Measurements from ENCODE around the gene CD72. TPM values are rescaled to one million over a fixed set of nuclear protein-coding genes. Genes with fewer than 3 reads are reported as not detected.

CD72 gene, protein sequence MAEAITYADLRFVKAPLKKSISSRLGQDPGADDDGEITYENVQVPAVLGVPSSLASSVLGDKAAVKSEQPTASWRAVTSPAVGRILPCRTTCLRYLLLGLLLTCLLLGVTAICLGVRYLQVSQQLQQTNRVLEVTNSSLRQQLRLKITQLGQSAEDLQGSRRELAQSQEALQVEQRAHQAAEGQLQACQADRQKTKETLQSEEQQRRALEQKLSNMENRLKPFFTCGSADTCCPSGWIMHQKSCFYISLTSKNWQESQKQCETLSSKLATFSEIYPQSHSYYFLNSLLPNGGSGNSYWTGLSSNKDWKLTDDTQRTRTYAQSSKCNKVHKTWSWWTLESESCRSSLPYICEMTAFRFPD
- polyA plus RNA-seq (ENCODE audit: insufficient read depth in 1 of 5, insufficient read length in 5 of 5, low replicate concordance in 1 of 5): 1 to 10 TPM; 2.5 to 3.9 (median 3.4) TPM
- long read RNA-seq, donor 1: 0 reads
- long read RNA-seq, donor 2: 0 reads
- long read RNA-seq, donor 3, partial matches to known transcripts: 0 of 1 reads
- long read RNA-seq, donor 3, other reads (novel, unspliced or antisense): 0 of 1 reads
- long read RNA-seq, donor 4: 0 reads
- long read RNA-seq, donor 5: 0 reads
- long read RNA-seq, donor 6: 0 reads
- long read RNA-seq, donor 7: 0 reads
- long read RNA-seq, donor 8: 0 reads

DNA sequence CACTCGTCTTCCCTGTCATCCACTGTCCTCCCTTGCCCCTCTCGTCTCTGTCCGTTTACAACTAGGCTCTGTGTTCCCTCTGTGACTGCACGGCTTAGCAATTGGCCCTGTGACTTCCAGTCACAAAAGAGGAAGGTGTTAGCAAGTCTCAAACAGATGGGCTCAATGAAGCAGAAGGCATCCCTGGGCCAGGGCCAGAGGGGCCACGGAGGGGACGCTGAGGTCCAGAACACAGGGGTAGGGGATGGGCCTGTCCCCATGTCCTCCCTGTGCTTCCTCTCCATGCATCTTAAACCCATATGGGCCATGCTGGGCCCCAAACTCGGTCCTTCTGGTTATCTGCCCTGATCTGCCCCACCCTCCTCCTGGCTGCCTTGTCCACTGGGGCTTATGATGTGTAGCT is at the start of gene CD72:
Gene CD72 (minus strand): TSS at position 89 of the 403 bp plus-strand sequence. CDS start 110 bp downstream, outside the sequence.
- no peak for DNase-seq

DNA sequence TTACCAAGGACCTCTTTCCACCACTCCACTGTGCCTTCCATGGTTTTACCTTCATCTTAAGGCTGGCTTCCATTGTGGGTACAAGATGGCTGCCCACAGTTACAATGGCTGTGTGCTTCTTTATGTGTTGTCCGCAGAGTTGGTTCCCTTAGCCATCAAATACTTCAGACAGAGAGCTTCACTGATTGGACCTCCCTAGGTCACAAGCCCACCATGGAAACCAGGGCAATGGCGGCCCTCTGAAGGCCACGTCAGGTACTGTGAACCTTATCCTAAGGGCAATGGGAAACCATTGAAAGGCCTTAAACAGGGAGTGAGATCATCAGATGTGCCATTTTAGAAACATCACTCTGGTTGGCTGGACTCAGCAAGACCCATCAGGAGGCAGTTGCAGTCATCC is 49.7 kb upstream of the CD72 start:
- DNase-seq: no peak

DNA sequence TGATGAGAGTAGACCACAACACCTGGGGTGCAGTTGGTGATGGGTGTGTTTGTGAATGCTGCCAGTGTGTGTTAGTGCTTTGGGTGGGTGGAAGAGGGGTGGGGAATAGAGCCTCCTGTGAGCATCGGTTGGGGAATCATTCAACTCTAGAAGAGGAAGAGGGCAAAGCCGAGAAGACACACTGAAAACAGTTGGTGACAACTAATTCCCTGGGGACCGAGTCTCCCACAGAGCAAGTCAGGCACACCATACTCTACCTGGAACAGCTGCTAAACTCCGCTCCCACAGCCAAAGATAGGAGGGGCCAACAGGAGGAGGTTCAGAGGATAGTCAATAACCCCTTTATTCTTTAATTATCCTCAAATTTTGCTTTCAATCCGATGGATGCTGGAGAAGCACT is 48.3 kb upstream of the CD72 start:
- no peak for DNase-seq

DNA sequence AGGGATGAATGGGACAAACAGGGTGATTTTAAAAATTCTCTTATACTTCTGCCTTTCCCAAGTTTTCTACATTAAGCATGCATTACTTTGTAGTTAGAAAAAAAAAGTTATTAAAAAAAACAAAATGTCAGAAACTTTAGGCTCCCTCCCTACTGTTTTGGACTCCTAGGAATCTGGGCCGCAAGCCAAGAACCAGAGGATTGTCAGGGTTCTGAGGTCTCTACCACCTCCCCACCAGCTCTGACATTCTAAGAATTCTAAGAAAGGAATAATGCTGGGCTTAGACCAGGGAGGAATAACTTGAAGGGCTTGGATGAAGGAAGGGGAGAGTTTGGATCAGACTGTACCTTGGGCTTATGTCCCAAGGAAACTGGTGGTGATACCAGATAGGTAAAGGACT is 47.8 kb upstream of the CD72 start:
- DNase-seq: no peak

DNA sequence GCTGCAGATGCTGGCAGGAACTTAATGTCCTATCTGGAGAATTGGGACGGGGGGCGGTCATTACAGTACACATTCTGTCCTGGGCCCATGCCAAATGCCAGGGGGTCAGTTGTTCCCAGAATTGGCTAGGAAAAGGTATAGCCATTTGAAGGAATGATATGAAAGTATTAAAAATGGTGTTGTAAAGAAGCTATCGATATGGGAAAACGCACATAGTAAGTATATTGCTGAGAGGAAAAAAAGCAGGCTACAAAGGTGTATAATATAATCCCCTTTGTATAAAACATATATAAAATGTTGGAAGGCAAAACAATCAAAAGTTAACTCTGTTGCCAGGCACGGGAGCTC is 47.2 kb upstream of the CD72 start:
- no peak for DNase-seq

DNA sequence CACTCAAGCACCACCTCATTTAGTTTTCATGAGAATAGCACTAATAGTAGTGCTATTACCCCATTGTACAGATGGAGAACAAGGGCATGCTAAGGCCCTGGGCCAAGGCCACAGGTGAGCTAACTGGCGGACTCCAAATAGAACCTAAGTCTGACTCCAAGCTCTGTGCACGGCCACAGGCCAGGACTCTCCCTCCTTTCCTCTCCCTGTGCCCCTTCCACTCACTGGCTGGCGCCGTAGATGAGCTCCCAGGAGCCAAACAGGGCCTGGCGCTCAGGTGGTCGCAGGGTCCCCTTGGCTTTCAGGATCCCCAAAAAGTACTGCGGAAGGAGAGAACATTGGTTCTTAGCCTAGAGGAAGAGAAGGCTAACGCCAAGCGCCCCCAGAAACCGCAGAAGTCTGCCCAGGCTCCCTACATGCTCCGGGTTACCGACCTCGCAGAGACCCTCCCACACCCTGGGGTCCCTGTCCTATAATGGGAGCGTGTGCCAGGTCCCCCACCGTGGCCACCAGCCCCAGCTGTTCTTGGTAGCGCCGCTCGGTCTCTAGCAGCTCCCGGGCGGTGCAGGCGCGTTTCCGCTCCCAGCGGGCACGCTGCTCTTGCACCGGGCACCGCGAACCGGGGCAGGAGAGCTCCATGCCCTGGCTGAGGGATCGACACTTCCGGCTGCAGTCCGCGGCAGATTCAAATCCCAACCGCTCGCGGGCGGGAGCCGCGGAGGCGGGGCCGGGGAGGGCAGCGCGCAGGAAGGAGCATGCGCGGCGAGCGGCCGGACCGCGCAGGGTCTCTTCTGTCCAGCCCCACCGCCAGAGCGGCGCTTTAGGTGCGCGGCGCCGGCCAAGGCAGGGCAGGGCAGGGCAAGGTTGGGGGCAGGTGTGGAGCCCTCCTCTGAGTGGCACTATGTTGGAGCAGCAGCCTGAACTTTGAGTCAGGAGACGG is 46.6 kb upstream of the CD72 start, which contains the start of gene ARHGEF39:
Gene ARHGEF39 (minus strand): TSS at position 665 of the 940 bp plus-strand sequence. CDS start 26 bp downstream, at position 639.
- peak; percentile 78 to 83 for DNase-seq

DNA sequence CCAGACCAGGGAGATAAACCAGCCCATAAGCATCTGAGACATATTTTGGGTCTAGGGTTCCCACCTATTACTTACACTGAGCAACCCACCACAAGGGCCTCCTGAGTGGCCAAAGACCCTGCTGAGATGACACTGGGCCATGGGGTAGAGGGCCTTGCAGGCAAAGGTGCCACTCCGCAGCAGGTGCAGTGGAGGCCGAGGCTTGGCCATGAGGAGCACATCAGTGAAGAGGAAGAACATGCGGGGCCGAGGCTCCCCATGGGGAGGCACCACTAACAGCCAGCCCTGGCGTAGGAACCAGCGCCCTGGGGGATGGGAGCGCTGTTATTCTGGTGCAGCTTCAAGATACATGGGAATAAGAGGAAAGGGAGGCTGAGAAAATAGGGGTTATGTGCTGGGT is 44.2 kb upstream of the CD72 start:
- no peak for DNase-seq

DNA sequence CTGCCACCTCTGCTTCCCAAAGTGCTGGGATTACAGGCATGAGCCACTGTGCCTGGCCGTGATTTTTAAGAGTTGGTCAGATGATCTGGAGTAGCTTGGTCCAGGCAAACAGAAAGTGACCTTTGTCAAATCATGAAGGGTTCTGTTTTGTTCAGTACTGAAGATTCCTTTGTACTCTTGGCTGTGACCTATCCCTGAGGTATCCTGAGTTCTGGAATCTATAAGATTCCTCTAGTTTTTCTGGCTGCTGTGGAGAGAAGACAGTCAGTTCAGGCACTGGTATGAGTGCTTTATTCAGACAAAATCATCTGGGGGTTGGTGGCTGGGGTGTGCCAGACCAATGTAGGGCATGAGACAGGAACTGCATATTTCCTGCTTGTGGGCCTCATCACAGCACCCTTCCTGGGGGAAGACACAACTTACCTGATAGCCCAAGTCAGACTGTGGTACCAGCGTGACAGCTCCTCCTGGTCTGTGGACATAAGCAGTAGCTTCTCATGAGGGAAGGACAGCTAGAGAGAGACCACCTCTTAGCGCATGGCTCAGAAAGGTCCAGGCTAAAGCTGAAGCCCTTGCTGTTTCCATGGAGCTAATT is 43.6 kb upstream of the CD72 start:
- no peak for DNase-seq

DNA sequence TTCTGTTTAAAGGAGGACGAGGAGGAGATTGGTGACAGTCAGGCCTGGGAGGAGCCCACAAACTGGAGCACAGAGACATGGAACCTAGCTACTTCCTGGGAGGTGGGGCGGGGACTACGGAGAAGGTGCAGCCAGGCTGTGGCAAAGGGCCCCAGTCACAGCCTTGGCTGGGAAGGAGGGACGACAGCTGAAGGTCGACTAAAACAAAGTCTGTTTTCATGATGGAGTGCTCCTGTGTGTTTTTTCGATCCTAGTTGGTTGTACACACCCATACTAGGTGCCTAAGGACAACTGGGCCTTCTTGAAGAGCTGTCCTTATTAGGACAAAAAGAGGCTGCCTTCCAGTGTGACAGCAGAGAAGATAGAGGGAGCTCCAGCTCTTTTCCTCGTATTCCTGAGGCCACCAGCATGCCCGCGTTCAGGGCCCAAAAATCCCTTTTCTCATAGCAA is 42.8 kb upstream of the CD72 start:
- DNase-seq: no peak

DNA sequence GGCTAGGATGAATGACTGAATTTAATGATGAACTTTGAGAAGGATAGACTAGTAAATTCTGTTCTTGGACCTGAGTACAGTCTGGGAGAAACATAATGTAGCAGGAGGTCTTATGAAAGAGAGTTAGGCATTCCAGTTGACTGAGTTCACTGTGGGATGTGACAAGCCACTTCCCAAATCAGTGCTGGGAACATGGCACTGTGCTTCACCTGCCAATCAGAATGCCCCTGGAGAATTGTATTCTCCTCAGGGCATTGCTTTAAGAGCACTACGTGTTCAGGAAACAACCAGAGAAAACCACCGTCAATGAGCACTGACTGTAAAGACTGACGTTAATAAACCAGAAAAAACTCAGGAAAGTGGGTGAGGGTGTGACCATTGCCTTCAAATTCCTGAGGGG is 41.1 kb upstream of the CD72 start:
- DNase-seq: no peak

DNA sequence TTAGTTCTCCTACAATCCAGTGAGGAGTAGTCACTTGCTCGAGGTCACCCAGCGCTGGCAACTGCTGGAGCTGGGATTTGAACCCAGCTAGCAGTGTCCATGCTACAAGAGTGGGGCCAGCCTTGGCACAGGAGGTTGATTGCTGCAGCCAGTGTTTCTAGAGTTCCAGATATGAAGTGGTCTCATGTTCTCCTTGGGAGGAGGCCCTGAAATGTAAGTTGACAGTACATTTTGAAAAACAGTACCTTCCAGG is 40.7 kb upstream of the CD72 start:
- DNase-seq: no peak

DNA sequence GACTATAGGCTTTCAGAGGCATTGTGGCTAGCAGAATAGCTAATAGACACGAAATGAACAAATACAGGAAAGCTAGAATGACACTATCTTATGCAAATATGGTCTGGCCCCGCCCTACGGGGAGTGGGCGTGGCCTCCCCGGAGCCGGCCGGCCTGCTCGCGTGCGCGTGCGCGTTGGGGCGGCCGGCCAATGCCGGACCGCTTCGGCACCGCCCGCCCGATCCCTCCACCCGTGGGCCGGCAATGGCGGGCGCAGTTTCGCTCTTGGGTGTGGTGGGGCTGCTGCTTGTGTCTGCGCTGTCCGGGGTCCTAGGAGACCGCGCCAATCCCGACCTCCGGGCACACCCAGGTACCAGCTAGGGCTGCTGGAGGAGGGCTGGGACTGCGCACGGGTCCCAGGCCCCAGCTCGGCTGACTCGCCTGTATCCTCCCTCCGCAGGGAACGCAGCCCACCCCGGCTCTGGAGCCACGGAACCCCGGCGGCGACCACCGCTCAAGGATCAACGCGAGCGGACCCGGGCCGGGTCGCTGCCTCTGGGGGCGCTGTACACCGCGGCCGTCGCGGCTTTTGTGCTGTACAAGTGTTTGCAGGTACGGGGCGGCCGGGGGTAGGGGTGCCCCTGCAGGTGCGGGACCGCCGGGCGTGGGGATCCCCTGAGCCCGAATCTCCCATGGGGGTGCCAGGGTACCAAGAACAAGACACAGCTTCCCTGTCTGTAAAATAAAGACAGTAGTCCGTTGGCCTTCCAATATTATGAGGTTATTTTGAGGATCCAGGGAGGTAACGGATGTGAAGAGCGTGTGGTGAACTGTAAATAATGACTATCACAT is 40.1 kb upstream of the CD72 start, which contains the start of gene CCDC107:
Gene CCDC107 (plus strand): TSS at position 156 of the 831 bp plus-strand sequence. CDS start 88 bp downstream, at position 244.
- DNase-seq: peak; percentile 90 to 94

DNA sequence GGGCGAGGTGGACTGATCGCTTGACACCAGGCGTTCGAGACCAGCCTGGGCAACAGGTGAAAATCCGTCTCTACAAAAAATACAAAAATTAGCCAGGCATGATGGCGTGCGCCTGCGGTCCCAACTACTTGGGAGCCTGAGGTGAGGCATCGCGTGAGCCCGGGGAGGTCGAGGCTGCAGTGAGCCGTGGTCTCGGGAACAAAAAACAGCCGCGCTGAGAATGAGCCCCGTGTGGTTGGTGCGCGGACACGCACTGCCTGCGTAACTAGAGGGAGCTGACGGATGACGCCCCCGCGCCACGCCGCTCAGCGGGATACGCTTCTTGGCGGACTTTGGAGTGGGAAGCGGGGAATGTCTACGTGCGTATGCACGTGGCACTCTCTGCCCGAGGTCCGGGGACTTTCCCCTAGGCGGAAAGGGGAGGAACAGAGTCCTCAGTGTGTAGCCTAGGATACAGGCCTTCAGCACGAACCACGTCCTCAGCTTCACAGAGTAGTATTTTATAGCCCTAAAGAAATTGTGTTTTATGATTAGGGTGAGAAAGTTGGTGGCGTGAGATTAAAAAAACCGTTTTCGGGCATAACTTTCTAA is 39.4 kb upstream of the CD72 start, which contains the start of gene RMRP:
Gene RMRP (minus strand): TSS at position 474 of the 591 bp plus-strand sequence.
- peak; percentile 98 to 99 for DNase-seq

DNA sequence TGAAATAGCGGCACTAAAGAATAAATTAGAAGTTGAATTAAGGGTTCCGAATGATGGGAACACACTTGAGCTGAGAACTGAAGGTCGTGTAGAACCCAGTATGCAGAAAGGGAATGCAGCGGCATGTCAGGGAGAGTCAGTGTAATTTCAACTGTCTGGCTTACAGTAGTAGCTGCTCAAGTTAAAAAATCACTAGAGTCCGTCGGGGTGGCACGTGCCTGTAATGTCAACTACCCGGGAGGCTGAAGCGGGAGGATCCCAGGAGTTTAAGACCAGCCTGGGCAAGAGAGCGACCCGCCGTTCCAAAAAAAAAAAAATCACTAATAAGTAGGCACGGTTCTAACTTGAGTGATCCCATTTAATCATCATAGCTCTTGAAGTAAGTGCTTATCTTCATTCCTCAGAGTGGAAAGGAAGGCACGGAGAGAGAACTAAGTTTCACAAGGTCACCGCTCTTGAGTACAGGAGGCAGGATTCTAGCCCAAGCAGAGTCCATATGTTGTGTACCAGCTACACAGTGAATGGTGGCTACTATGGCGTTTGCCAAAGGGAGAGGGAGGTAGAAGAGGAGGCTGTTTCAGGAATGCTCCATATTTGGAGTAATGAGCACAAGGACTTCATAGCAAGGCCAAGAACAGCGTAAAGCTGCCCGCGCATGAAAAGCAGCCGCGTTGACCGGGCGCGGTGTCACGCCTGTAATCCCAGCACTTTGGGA is 38.8 kb upstream of the CD72 start:
- DNase-seq: peak in 1 of 2 donors; percentile 66

DNA sequence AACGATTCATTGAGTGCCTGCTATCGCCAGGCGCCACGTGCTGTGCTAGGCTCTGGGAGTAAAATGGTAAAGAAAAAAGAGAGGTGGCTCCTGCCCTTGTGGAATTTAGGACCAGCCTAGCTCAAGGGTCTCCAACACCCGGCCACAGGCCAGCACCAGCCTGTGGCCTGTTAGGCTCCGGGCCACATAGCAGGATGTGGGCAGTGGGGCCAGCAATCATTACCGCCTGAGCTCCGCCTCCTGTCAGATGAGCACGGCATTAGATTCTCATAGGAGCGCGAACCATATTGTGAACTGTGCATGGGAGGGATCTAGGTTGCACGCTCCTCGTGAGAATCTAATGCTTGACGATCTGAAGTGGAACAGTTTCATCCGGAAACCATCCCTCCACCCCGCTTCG is 38.1 kb upstream of the CD72 start:
- DNase-seq: no peak

DNA sequence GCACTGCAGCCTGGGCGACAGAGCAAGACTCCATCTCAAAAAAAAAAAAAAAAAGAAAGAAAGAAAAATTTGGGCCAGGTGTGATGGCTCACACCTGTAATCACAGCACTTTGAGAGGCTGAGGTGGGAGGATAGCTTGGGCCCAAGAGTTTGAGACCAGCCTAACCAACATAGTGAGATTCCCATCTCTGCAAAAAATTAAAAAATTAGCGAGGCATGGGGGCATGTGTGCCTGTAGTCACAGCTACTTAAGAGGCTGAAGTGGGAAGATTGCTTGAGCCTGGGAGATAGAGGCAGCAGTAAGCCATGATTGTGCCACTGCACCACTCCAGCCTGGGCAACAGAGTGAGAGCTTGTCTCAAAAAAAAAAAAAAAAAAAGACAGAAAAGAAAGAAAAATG is 35.4 kb upstream of the CD72 start:
- DNase-seq: no peak

DNA sequence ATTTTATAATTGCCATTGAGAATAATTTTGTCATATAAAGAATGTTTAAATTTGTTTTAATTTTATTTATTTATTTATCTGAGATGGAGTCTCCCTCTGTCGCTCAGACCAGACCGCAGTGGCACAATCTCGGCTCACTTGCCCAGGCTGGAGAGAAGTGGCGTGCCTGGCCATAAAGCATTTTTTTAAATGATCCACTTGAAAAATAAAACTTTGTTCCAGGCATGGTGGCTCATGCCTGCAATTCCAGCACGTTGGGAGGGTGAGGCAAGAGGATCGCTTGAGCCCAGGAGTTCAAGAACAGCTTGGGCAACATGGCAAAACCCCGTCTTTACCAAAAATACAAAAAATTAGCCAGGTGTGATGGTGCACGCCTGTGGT is 34.6 kb upstream of the CD72 start:
- no peak for DNase-seq

DNA sequence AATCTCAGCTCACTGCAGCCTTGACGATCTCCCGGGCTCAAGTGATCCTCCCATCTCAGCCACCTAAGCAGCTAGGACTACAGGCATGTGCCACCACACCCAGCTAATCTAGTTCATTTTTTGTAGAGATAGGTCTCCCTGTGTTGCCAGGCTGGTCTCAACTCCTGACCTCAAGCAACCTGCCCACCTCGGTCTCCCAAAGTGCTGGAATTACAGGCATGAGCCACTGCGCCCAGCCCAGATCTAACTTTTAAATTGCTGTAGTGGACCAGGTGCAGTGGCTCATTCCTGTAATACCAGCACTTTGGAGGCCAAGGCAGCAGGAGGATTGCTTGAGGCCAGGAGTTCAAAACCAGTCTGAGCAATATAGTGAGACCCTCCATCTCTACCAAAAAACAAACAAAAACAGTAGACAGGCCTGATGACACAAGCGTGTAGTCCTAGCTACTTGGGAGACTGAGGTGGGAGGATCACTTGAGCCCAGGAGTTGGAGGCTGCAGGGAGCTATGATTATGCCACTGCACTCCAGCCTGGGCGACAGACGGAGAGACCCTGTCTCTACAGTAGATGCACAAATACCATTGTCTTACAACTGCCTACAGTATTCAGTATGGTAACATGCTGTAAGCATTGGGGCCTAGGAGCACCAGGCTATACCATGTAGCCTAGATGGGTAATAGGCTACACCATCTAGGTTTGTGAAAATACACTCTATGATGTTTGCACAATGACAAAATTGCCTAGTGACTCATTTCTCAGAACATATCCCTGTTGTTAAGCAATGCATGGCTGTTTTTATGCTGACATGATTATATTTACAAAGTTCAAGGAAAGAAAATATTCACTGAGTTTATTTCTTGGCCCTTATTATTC is 34.0 kb upstream of the CD72 start:
- no peak for DNase-seq

Measured in right lung (tissue), 10 donors.